IMR-90 (cell line): Measurements from ENCODE around the gene SLC6A3. TPM values are rescaled to one million over a fixed set of nuclear protein-coding genes. Genes with fewer than 3 reads are reported as not detected.

Experiments used
- ATAC-seq: fragments of 200-7000 bp; cut with Tn5 transposase; 2 replicates; pipeline ENCODE4 v1.9.1; 2020; ENCODE audit warnings: low read depth, mild to moderate bottlenecking, moderate library complexity
- BruUV-seq: library from RNA; stranded (reverse); fragments of 400-500 nt; replicated peaks from 2 replicates; lab custom pipeline; 2021; lab: Mats Ljungman, UMichigan
- CTCF ChIA-PET: fragments of 300-600 bp; formaldehyde crosslinking; extraction: SDS; loops from one replicate; lab custom pipeline; 2021; ENCODE audit warnings: antibody characterized with exemption; lab: Yijun Ruan, JAX
- POLR2A ChIA-PET: fragments of 300-600 bp; sonication (Branson Sonifier 250); formaldehyde crosslinking; loops from one replicate; lab custom pipeline; 2022; ENCODE audit warnings: antibody characterized with exemption; ENCODE audit not compliant: unreplicated experiment; lab: Charles Lee
- DNase-seq: peaks from one replicate; pipeline ENCODE4 v3.0.0; 2013
- H2AFZ ChIP-seq: replicated peaks from 2 replicates; pipeline ENCODE3; 2013; ENCODE audit warnings: low read length, mild to moderate bottlenecking; ENCODE audit not compliant: poor library complexity
- H2AK5ac ChIP-seq: 2 replicates; pipeline ENCODE4 v1.6.1; 2013; ENCODE audit warnings: low read depth, low read length, inconsistent platforms
- H2AK9ac ChIP-seq: replicated peaks from 2 replicates; pipeline ENCODE3; 2013; ENCODE audit warnings: mild to moderate bottlenecking, low read depth, low read length, moderate library complexity; ENCODE audit not compliant: poor library complexity
- H2BK120ac ChIP-seq: 2 replicates; pipeline ENCODE4 v1.6.1; 2013; ENCODE audit warnings: low read depth, low read length, inconsistent platforms
- H2BK15ac ChIP-seq: 3 replicates; pipeline ENCODE4 v1.6.1; 2013; ENCODE audit warnings: low read depth, low read length, inconsistent platforms
- H2BK20ac ChIP-seq: 2 replicates; pipeline ENCODE4 v1.6.1; 2013; ENCODE audit warnings: low read depth, mild to moderate bottlenecking, inconsistent platforms, low read length, moderate library complexity
- H2BK5ac ChIP-seq: 2 replicates; pipeline ENCODE4 v1.6.1; 2013; ENCODE audit warnings: mild to moderate bottlenecking, low read depth, low read length, inconsistent platforms; ENCODE audit not compliant: poor library complexity, severe bottlenecking
- H3K14ac ChIP-seq: replicated peaks from 2 replicates; pipeline ENCODE4 v1.6.1; 2013; ENCODE audit warnings: low read depth, low read length, inconsistent platforms
- H3K18ac ChIP-seq: 2 replicates; pipeline ENCODE4 v1.6.1; 2013; ENCODE audit warnings: low read depth, low read length, control low read depth
- H3K23ac ChIP-seq: 2 replicates; pipeline ENCODE4 v1.6.1; 2013; ENCODE audit warnings: low read depth, low read length, inconsistent platforms
- H3K27ac ChIP-seq: 2 replicates; pipeline ENCODE4 v1.5.1; 2013; ENCODE audit warnings: mild to moderate bottlenecking, control low read depth, low read length; ENCODE audit not compliant: insufficient read depth
- H3K27me3 ChIP-seq: 2 replicates; pipeline ENCODE4 v1.6.1; 2013; ENCODE audit warnings: low read length; ENCODE audit not compliant: control insufficient read depth, insufficient read depth
- H3K36me3 ChIP-seq: 2 replicates; pipeline ENCODE4 v1.6.1; 2013; ENCODE audit warnings: low read length, mixed read lengths; ENCODE audit not compliant: control insufficient read depth, insufficient read depth
- H3K4ac ChIP-seq: 2 replicates; pipeline ENCODE4 v1.6.1; 2013; ENCODE audit warnings: low read depth, low read length, inconsistent platforms
- H3K4me1 ChIP-seq: 2 replicates; pipeline ENCODE4 v1.6.1; 2013; ENCODE audit warnings: low read length, mixed read lengths; ENCODE audit not compliant: control insufficient read depth, insufficient read depth
- H3K4me2 ChIP-seq: 2 replicates; pipeline ENCODE4 v1.6.1; 2013; ENCODE audit warnings: low read depth, mild to moderate bottlenecking, control low read depth, low read length, moderate library complexity
- H3K4me3 ChIP-seq: 2 replicates; pipeline ENCODE4 v1.5.1; 2013; ENCODE audit warnings: low read depth, mild to moderate bottlenecking, control low read depth, low read length, moderate library complexity; ENCODE audit not compliant: insufficient read depth
- H3K56ac ChIP-seq: 2 replicates; pipeline ENCODE4 v1.6.1; 2013; ENCODE audit warnings: low read length, inconsistent platforms; ENCODE audit not compliant: insufficient read depth; ENCODE audit errors: extremely low read depth
- H3K79me1 ChIP-seq, 2 experiments: 2 replicates each; pipeline ENCODE4 v1.6.1; 2013; ENCODE audit warnings: low read length in 2 of 2, inconsistent platforms in 1 of 2, low read depth in 1 of 2
- H3K9ac ChIP-seq: 2 replicates; pipeline ENCODE4 v1.6.1; 2013; ENCODE audit warnings: low read depth, low read length, control low read depth
- H3K9me1 ChIP-seq: 2 replicates; pipeline ENCODE4 v1.6.1; 2013; ENCODE audit warnings: low read length, inconsistent platforms; ENCODE audit not compliant: insufficient read depth
- H3K9me3 ChIP-seq: 2 replicates; pipeline ENCODE4 v1.6.1; 2013; ENCODE audit warnings: low read length; ENCODE audit not compliant: control insufficient read depth, insufficient read depth
- H4K20me1 ChIP-seq: 2 replicates; pipeline ENCODE4 v1.6.1; 2013; ENCODE audit warnings: low read length, inconsistent platforms; ENCODE audit not compliant: insufficient read depth
- H4K5ac ChIP-seq: 2 replicates; pipeline ENCODE4 v1.6.1; 2013; ENCODE audit warnings: mild to moderate bottlenecking, low read depth, low read length, control low read depth
- H4K8ac ChIP-seq, 2 experiments: 2 replicates each; pipeline ENCODE4 v1.6.1; 2013; ENCODE audit warnings: low read depth in 2 of 2, low read length in 2 of 2, control low read depth in 1 of 2, inconsistent platforms in 1 of 2
- H4K91ac ChIP-seq: 2 replicates; pipeline ENCODE4 v1.6.1; 2013; ENCODE audit warnings: low read depth, low read length, inconsistent platforms; ENCODE audit not compliant: insufficient read depth
- BHLHE40 ChIP-seq: fragments of 150-350 bp; IDR thresholded peaks from 2 replicates; pipeline ENCODE4 v1.6.1; 2016; ENCODE audit warnings: mild to moderate bottlenecking, low read depth, low read length
- FOS ChIP-seq: fragments of 150-350 bp; IDR thresholded peaks from 2 replicates; pipeline ENCODE4 v1.6.1; 2016; ENCODE audit warnings: low read depth, low read length
- MAFK ChIP-seq: IDR thresholded peaks from 2 replicates; pipeline ENCODE4 v1.6.1; 2012; ENCODE audit warnings: low read depth, low read length, improper control_type of control experiment
- NFE2L2 ChIP-seq: fragments of 150-350 bp; IDR thresholded peaks from 2 replicates; pipeline ENCODE4 v1.6.1; 2016; ENCODE audit warnings: low read depth, mild to moderate bottlenecking, low read length
- POLR2A ChIP-seq: IDR thresholded peaks from 2 replicates; pipeline ENCODE4 v1.6.1; 2012; ENCODE audit warnings: mild to moderate bottlenecking, low read depth, low read length
- RAD21 ChIP-seq: IDR thresholded peaks from 2 replicates; pipeline ENCODE4 v1.6.1; 2012; ENCODE audit warnings: low read length, improper control_type of control experiment
- WGBS, 2 experiments: methylation state at CpG; one replicate each; pipeline versions ENCODE4 v1.1.5 to v1.1.7; 2013; ENCODE audit warnings: missing lambda C conversion rate in 2 of 2; ENCODE audit not compliant: insufficient read length in 1 of 2; ENCODE audit errors: extremely low coverage in 2 of 2; 5-methylcytosine and 5-hydroxymethylcytosine counted together
- dilution Hi-C: fragments of 300-500 bp; cut with HindIII; formaldehyde crosslinking; loops from one replicate; pipeline ENCODE4 v1.14.3; 2018; ENCODE audit warnings: low sequenced_read_pairs; ENCODE audit not compliant: unreplicated experiment
- in situ Hi-C: fragments of 300-500 bp; cut with MboI; formaldehyde crosslinking; loops from 3 replicates; pipeline ENCODE4 v1.14.3; 2019; ENCODE audit warnings: low sequenced_read_pairs, inconsistent platforms, mixed read lengths
- intact Hi-C: fragments of 100-400 bp; cut with micrococcal nuclease; formaldehyde crosslinking; loops from 2 replicates; pipeline ENCODE4 v1.10.0; 2022
- polyA plus RNA-seq, 3 experiments: library from polyadenylated mRNA; depleted of rRNA; stranded (reverse); fragments of >200 nt; gene quantifications; 2 replicates each; pipeline ENCODE4 v1.2.3, GENCODE V29; 2012; ENCODE audit warnings: low replicate concordance in 1 of 3
- total RNA-seq: library from RNA; depleted of rRNA; stranded (reverse); fragments of >200 nt; gene quantifications from 2 replicates; pipeline ENCODE4 v1.2.3, GENCODE V29; 2012
- TF ChIP-seq, protein P1 (sequence below): conservative IDR thresholded peaks from 2 replicates; pipeline ENCODE4 v1.5.1; 2012; ENCODE audit warnings: mild to moderate bottlenecking, low read depth, low read length, improper control_type of control experiment
- TF ChIP-seq, protein P2 (sequence below): fragments of 150-350 bp; IDR thresholded peaks from 2 replicates; pipeline ENCODE4 v1.6.1; 2016; ENCODE audit warnings: low read depth, mild to moderate bottlenecking, low read length, moderate library complexity, borderline replicate concordance

SLC6A3 gene
- total and polyA plus RNA-seq, 2 of the 4 experiments (the other 2 are of a cell fraction): not detected

DNA sequence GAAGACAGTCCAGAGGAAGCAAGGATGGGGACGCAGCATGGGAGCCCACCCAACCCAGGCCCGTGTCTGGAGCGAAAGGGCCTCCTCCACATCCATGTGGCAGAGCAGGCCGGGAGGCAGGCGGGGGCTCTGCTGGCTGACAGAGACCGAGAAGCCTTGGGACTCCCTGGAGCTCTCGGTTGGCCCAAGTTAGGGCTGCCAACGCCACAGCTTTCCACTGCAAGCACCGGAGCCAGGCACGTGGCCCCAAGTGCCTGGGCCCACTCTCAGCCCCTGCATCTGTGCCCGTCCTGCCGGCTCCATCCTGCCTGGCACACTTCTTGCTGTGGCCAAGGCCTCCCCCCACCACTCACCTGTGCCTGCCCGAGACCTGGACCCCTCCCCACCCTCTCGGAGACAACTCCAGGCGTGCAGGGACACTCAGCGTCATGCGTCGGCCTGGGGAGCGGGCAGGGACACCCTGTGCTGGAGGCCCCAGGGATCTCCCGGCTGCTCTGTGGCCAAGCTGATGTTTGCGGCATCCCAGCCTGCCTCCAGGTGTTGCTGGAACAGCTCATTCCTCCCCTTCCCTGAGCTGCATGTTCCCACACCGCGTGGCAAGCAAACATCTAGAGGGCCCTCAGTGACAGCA lies 31.5 kb downstream of the SLC6A3 start:
- Histone ChIP-seq H3K9ac (no peak overlapping the region), H4K5ac (no peak overlapping the region), H3K4me3 (no peak overlapping the region), H4K8ac (no peak overlapping the region), H2BK15ac (no peak overlapping the region), H3K27me3 (peaks cover 13% of the 10 kb centered on the region; the same call in 1 of the 2 replicates), H2AFZ (no peak overlapping the region), H3K79me1 (no peaks in the 10 kb centered on the region), H2BK120ac (no peak overlapping the region), H2AK9ac (no peak overlapping the region), H3K14ac (no peak overlapping the region), H3K9me1 (no peaks in the 10 kb centered on the region), H3K23ac (no peak overlapping the region), H4K91ac (no peak overlapping the region), H3K18ac (no peak overlapping the region), H3K9me3 (no peaks in the 10 kb centered on the region), H4K20me1 (no peaks in the 10 kb centered on the region), H3K4me2 (no peak overlapping the region), H3K27ac (no peak overlapping the region), H3K36me3 (no peaks in the 10 kb centered on the region), H2BK20ac (no peak overlapping the region), H3K4ac (no peak overlapping the region), H3K4me1 (no peaks in the 10 kb centered on the region), H3K56ac (no peak overlapping the region), H2AK5ac (no peak overlapping the region), H2BK5ac (no peak overlapping the region)
- intact Hi-C loops (no loop called here), in situ Hi-C loops (no loop called here), dilution Hi-C loops (no loop called here)
- CTCF ChIA-PET: no interaction called here
- BruUV-seq: no TSS peak
- WGBS, 2 experiments: 65% methylated on average over 9 of the region's 23 CpGs; no CpG with 5 or more reads in 1 of the 2 experiments
- POLR2A ChIA-PET: no interaction called here
- TF ChIP-seq BHLHE40: no peak
- no peak for TF ChIP-seq FOS
- TF ChIP-seq, protein P1, sequence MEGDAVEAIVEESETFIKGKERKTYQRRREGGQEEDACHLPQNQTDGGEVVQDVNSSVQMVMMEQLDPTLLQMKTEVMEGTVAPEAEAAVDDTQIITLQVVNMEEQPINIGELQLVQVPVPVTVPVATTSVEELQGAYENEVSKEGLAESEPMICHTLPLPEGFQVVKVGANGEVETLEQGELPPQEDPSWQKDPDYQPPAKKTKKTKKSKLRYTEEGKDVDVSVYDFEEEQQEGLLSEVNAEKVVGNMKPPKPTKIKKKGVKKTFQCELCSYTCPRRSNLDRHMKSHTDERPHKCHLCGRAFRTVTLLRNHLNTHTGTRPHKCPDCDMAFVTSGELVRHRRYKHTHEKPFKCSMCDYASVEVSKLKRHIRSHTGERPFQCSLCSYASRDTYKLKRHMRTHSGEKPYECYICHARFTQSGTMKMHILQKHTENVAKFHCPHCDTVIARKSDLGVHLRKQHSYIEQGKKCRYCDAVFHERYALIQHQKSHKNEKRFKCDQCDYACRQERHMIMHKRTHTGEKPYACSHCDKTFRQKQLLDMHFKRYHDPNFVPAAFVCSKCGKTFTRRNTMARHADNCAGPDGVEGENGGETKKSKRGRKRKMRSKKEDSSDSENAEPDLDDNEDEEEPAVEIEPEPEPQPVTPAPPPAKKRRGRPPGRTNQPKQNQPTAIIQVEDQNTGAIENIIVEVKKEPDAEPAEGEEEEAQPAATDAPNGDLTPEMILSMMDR: no peak
- TF ChIP-seq, protein P2, sequence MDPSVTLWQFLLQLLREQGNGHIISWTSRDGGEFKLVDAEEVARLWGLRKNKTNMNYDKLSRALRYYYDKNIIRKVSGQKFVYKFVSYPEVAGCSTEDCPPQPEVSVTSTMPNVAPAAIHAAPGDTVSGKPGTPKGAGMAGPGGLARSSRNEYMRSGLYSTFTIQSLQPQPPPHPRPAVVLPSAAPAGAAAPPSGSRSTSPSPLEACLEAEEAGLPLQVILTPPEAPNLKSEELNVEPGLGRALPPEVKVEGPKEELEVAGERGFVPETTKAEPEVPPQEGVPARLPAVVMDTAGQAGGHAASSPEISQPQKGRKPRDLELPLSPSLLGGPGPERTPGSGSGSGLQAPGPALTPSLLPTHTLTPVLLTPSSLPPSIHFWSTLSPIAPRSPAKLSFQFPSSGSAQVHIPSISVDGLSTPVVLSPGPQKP: no peak
- no peak for TF ChIP-seq POLR2A
- no peak for TF ChIP-seq RAD21
- no peak for TF ChIP-seq NFE2L2
- no peak for TF ChIP-seq MAFK
- no peak for ATAC-seq
- no peak for DNase-seq
